Measurements from ENCODE around the gene ZBTB4. TPM values are rescaled to one million over a fixed set of nuclear protein-coding genes. Genes with fewer than 3 reads are reported as not detected.
"Not testable (repeated sequence)": the region's sequence is repeated elsewhere in the genome, so short reads cannot be mapped to it uniquely, and the experiment has no call there.

Gene ZBTB4
- total RNA-seq, 3 donors from 2014 or later: 16.6 to 93.9 (median 18.5) TPM

GRCh38 chr17:7484067-7484918 is 4.9 kb upstream of the ZBTB4 start, which contains the start of gene POLR2A:
Gene POLR2A, plus strand, starts transcription at chr17:7484366.
- intact Hi-C loops (cut with DNase I, micrococcal nuclease): no loop called here
- TF ChIP-seq CTCF (IDR thresholded peaks at IDR 0.05): no peak
- peaks cover 39% of the 10 kb centered on the region for H3K4me1 ChIP-seq (ENCODE audit: low read depth)

GRCh38 chr17:7483255-7484066 is 4.0 kb upstream of the ZBTB4 start:
- peaks cover 39% of the 10 kb centered on the region for H3K4me1 ChIP-seq (ENCODE audit: low read depth)
- TF ChIP-seq CTCF (IDR thresholded peaks at IDR 0.05): no peak
- peak overlapping the region; percentile 33 for H3K4me3 ChIP-seq
- intact Hi-C loops (cut with DNase I, micrococcal nuclease): no loop called here
- ATAC-seq (peak; percentile 75), DNase-seq (peak; percentile 92 to 97 (median 97))
- H3K36me3 ChIP-seq (ENCODE audit: low read depth): no peaks in the 10 kb centered on the region
- no peaks in the 10 kb centered on the region for H3K9me3 ChIP-seq

More at GRCh38 chr17:7484067-7484918, 4.9 kb upstream of the ZBTB4 start, which contains the start of gene POLR2A:
- Histone ChIP-seq H3K4me3 (peak within 1 kb of the TSS; percentile 38), H3K36me3 (ENCODE audit: low read depth) (no peaks in the 10 kb centered on the region), H3K9me3 (no peaks in the 10 kb centered on the region)
- peak; percentile 84 for ATAC-seq
- peak; percentile 97 to 99 (median 98) for DNase-seq

GRCh38 chr17:7482742-7483088 is 3.3 kb upstream of the ZBTB4 start:
- H3K36me3 ChIP-seq (ENCODE audit: low read depth); H3K9me3 ChIP-seq; ATAC-seq; H3K4me3 ChIP-seq; intact Hi-C loops (cut with DNase I, micrococcal nuclease): not testable (repeated sequence)
- peaks cover 39% of the 10 kb centered on the region for H3K4me1 ChIP-seq (ENCODE audit: low read depth)
- peak in 2 of 3 donors; percentile 25 to 52 for DNase-seq

- H3K4me3 ChIP-seq; H3K36me3 ChIP-seq (ENCODE audit: low read depth); H3K9me3 ChIP-seq; ATAC-seq; intact Hi-C loops (cut with DNase I, micrococcal nuclease): not testable (repeated sequence)
- peak in 2 of 3 donors; percentile 52 to 57 for DNase-seq
- peaks cover 38% of the 10 kb centered on the region for H3K4me1 ChIP-seq (ENCODE audit: low read depth)
Observed at GRCh38 chr17:7481842-7482741, 2.7 kb upstream of the ZBTB4 start.

- intact Hi-C loops (cut with DNase I, micrococcal nuclease); H3K9me3 ChIP-seq; H3K4me3 ChIP-seq; ATAC-seq; H3K36me3 ChIP-seq (ENCODE audit: low read depth): not testable (repeated sequence)
- peaks cover 32% of the 10 kb centered on the region for H3K4me1 ChIP-seq (ENCODE audit: low read depth)
- DNase-seq: peak in 2 of 3 donors; percentile 18 to 19
Observed at GRCh38 chr17:7481275-7481674, 1.8 kb upstream of the ZBTB4 start, which contains the start of gene SLC35G6. Gene SLC35G6, plus strand, starts transcription at chr17:7481446. Its CDS starts 71 bp downstream, at chr17:7481517.

GRCh38 chr17:7480089-7480384 is 606 bp upstream of the ZBTB4 start:
- peaks cover 23% of the 10 kb centered on the region for H3K4me1 ChIP-seq (ENCODE audit: low read depth)
- TF ChIP-seq CTCF (IDR thresholded peaks at IDR 0.05): no peak
- H3K4me3 ChIP-seq: peak overlapping the region; percentile 80
- intact Hi-C loops (cut with DNase I, micrococcal nuclease): no loop called here
- ATAC-seq (no peak), DNase-seq (no peak)
- H3K9me3 ChIP-seq: no peaks in the 10 kb centered on the region
- no peaks in the 10 kb centered on the region for H3K36me3 ChIP-seq (ENCODE audit: low read depth)
